Left colon (tissue), 2 donors: Measurements from ENCODE around the gene PKNOX2. TPM values are rescaled to one million over a fixed set of nuclear protein-coding genes. Genes with fewer than 3 reads are reported as not detected.

Experiments used
- ATAC-seq: fragments of 200-7000 bp; cut with Tn5 transposase; one replicate; pipeline ENCODE4 v1.9.1; 2020; ENCODE audit warnings: mild to moderate bottlenecking, moderate library complexity
- DNase-seq, 2 donors: peaks; one replicate each; pipeline ENCODE4 v3.0.0-alpha.2; 2020
- intact Hi-C, 2 donors: fragments of 100-400 bp; cut with DNase I in 1 of 2; cut with micrococcal nuclease in 1 of 2; formaldehyde crosslinking; loops; one replicate each; pipeline versions ENCODE4 v1.11.2 to v1.14.0; 2022; cut with DNase I, micrococcal nuclease
- total RNA-seq, 2 donors: library from RNA; stranded (reverse); fragmentation: NEBNext Ultra II Directional; extraction: Animal tissue kit (Norgen Biotek cat#: 25700); gene quantifications; one replicate each; pipeline ENCODE4 v1.2.1, GENCODE V29; 2021
- donor health status: DM: no; HTN: no; CAD: no.
- donor health status: DM: yes; HTN: yes; CAD: no.

The PKNOX2 gene
- total RNA-seq, 2 donors from 2014 or later = 0.49 to 1.5 TPM

GRCh38 chr11:125190566-125190965 is 26.0 kb downstream of the PKNOX2 start:
- DNase-seq (no peak), ATAC-seq (no peak)
- intact Hi-C loops = no loop called here

DNA sequence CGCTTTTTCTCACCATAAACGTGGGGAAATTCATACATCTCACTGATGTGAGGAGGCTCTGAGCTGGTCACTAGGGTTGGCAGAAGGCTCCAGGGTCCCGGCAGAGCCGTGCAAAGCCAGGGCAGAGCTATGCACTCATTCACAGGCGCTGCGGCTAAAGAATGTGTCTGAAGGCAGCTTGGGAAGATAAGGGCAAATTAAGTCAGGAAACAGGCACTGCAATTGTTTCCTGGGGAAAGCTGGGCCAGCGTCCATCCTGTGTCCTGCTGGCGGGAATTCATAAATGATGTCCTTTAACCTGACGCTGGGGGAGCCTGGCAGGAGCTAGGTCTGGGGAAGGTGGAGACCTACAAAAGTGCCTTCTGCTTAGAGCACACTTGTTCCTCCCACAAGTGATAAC is 27.6 kb downstream of the PKNOX2 start:
- intact Hi-C loops = no loop called here
- ATAC-seq (no peak), DNase-seq (no peak)

DNA sequence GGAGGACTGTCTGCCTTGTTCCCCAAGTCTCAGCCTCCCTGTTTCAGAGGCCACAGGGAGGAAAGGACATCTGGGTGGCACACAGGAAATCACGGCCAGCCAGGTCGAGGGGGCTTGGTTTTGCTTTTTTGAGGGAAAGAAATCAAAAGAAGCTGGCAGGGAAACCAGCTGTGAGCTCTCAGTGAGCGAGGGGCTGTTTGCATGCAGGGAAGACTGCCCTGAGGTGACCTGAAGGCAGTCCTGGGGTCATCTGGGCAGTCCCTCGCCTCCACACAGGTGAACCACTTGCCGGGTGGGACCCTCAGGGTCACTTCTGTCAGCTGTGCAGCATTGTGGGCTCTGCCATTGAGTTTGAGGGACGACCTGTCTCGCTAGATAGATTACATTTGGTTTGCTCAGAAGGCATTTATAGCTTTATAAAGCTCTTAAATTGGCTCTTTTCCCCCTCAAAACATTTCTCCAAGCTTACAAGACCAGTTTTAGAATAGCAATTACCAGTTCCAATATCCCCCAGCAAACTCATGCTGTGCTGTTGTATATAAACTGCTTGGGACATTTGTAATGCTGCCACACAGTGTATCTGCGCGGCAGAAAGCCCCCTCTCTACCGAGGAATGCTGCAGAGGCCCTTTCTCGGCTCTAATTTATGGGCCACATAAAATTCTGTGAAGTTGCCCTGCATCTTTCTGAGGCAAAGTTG is 28.3 kb downstream of the PKNOX2 start:
- DNase-seq = no peak
- no peak for ATAC-seq
- intact Hi-C loops = no loop called here

DNA sequence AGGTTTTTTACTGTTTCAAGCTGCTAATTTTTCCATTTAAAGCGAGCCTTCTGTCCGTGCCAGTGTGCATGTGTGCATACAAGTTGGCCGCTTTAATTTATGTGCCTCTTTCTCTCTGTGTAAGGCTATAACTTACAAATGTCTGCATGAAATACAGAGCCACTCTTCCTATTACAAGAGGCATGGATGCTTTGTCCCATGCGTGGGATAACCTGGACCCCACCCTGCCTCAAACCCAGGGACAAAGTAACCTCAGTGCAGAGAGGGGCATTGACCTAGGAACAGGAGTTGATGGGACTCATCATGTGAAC is 28.8 kb downstream of the PKNOX2 start:
- intact Hi-C loops = no loop called here
- ATAC-seq = no peak

GRCh38 chr11:125193841-125194240 is 29.3 kb downstream of the PKNOX2 start:
- ATAC-seq (no peak), DNase-seq (no peak)
- intact Hi-C loops = no loop called here

More for the DNA sequence above, 28.8 kb downstream of the PKNOX2 start:
- DNase-seq = no peak

GRCh38 chr11:125199915-125200314 is 35.4 kb downstream of the PKNOX2 start:
- intact Hi-C loops = no loop called here
- DNase-seq = no peak
- ATAC-seq = no peak

- ATAC-seq = no peak
- intact Hi-C loops = no loop called here
These were observed 35.9 kb downstream of the PKNOX2 start for GRCh38 chr11:125200441-125200840.

DNA sequence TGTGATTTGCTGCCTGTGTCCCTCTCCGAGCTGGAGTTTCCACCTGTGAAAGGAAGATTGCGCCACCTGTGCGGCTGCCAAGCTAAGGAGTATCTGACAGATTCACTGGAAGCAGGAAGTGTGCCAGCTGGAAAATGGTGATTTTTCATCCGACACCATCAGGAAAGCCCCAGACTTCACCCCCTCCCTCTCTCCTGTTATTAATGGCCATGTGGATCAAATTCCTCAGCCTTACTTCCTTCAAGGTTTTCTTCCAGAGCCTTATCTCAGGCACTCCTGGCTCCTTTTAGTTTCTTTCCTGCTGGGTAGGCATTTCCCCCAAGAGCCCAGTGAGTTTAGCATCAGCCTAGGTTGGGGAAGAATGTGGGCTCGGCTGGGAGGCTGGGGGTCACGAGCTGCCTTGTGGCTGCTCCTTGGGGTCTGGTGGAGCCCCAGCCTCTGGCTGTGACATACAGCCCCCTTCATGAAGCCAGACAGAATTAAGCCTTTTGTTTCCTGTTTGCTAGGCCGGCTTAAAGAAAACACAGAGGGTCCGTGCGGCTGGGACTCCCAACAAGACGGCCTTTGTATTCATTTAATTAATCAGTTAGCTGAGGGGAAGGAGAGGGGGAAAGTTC is 37.1 kb downstream of the PKNOX2 start:
- no peak for ATAC-seq
- intact Hi-C loops = no loop called here
- no peak for DNase-seq

More at GRCh38 chr11:125200441-125200840, 35.9 kb downstream of the PKNOX2 start:
- no peak for DNase-seq

- DNase-seq = no peak
- no peak for ATAC-seq
- intact Hi-C loops = no loop called here
These were observed 37.9 kb downstream of the PKNOX2 start for GRCh38 chr11:125202362-125202880.

- no peak for DNase-seq
- ATAC-seq = no peak
- intact Hi-C loops = no loop called here
These were observed 38.4 kb downstream of the PKNOX2 start for GRCh38 chr11:125202977-125203376.

- intact Hi-C loops = no loop called here
- ATAC-seq (no peak), DNase-seq (no peak)
These were observed 43.4 kb downstream of the PKNOX2 start for GRCh38 chr11:125207866-125208425.

DNA sequence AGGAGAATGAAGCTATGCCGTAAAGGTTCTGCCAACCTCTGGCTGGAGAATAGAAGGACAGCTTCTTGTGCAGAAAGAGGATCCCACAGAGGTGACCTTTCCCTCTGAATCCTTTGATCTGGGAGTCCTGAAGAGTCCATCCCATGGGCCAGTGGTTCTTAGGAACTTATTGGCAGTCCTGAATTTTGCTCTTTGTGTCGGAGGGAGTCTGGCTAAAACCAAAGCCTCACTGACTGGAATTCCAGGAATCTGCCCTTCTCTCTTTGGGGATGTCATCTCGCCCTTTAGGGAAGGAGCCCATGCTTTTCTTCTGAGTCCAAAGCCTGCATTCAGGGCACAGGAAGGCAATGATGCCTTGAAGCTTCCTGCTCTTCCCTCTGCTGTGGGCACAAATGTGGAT is 45.5 kb downstream of the PKNOX2 start:
- DNase-seq = no peak
- ATAC-seq = no peak
- intact Hi-C loops = no loop called here

- DNase-seq (no peak), ATAC-seq (no peak)
- intact Hi-C loops = no loop called here
These were observed 46.8 kb downstream of the PKNOX2 start for GRCh38 chr11:125211191-125211947.

DNA sequence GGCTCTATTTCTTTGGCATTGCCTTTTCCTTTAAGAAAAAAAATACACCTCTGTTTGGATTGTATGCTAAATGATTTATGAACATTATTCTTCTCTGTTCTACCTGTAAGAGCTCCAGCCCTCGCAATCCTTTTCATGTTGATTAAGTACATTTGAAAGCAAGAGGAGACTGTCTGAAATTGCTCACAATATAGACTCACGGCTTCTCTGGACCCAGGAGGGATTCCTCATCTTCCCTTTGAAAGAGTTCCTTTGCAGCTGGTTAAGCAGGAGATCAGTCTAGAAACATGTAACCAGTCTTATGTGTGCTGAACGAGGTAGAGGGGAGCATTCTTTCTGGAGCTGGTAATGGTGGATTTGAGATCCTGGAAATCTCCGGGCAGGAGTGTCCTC is 47.4 kb downstream of the PKNOX2 start:
- ATAC-seq = no peak
- DNase-seq = no peak
- intact Hi-C loops = no loop called here

DNA sequence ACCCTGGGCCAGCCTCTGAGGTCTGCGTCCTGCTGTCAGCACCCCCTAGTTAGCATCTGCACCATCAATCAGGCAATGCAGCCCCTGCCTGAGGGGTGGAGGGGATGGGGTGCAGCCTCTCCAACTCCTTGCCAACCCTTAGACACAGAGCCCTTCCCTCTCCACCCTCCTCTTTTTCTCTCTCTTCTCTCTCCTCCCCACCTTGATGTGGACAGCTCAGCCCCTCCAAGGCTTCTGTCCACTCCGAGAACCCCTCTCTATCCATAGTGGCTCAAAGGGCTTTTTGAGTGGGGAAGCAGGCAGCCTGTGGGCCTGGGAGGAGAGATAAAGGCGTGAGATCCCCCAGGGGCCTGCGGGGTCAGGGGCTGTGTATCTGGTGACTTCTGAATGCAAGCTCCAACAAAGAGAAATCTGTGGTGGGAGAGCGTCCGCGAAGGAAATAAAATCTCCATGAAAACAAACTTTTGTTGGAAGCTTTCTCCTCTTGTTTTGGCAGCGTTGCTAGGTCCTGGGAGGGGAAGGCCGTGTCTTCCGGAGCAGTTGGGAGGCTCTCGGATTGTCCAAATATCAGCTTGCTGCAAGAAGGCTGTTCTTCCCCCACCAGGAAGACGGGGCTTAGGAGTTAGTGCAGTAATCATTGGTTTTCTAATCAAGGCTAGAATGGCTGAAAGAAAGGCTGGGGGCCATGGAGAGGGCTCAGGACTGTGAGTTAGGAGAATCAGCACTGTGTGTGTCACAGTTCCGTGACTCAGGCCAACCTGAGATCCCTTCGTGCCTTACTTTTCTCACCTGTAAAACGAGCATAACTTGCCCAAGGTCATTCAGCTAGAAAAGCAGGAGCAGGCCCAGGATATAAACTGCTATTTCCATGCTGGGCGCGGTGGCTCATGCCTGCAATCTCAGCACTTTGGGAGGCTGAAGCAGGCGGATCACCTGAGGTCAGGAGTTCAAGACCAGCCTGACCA is 50.3 kb downstream of the PKNOX2 start:
- ATAC-seq = no peak
- DNase-seq = no peak
- intact Hi-C loops = no loop called here

- intact Hi-C loops = no loop called here
- no peak for DNase-seq
- no peak for ATAC-seq
These were observed 51.4 kb downstream of the PKNOX2 start for GRCh38 chr11:125215976-125216375.

- DNase-seq (no peak), ATAC-seq (no peak)
- intact Hi-C loops = no loop called here
These were observed 53.8 kb downstream of the PKNOX2 start for GRCh38 chr11:125218336-125218735.

- intact Hi-C loops = no loop called here
- DNase-seq (no peak), ATAC-seq (no peak)
These were observed 56.9 kb downstream of the PKNOX2 start for GRCh38 chr11:125221461-125221860.

GRCh38 chr11:125222494-125222893 is 57.9 kb downstream of the PKNOX2 start:
- ATAC-seq = no peak
- intact Hi-C loops = no loop called here
- no peak for DNase-seq
